Measurements from ENCODE around the gene ANAPC15. TPM values are rescaled to one million over a fixed set of nuclear protein-coding genes. Genes with fewer than 3 reads are reported as not detected.
A peak's percentile ranks its signal among the peaks of the same experiment; 100 is the strongest.

ANAPC15 gene
- total and polyA plus RNA-seq, 2 experiments from 2014 or later = 52.1 to 117 TPM

DNA sequence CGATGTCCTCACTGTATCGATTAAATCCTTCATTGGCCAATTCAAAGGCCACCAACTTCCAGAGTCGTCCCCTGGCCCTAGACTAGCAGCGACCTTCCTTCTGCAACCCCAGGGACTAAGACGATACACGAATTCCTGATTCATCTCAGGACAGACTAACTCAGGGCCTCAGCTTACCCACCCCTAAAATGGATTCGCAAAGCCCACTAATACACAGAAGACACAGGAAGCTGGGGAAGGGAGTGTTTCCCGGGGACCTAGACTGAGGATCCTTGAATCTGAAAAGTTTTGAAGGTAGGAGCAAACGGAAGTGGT, 9.9 kb downstream of the ANAPC15 start:
- DNase-seq (ENCODE audit: low spot score) (no peak), ATAC-seq (no peak)
- Histone ChIP-seq H3K4me2 (peak overlapping the region; percentile 96), H4K20me1 (replicated peaks; ENCODE audit: insufficient read depth) (peaks cover 2% of the 10 kb centered on the region), H3K27me3 (ENCODE audit: insufficient read depth) (no peaks in the 10 kb centered on the region), H3K9me2 (ENCODE audit: insufficient read depth) (no peaks in the 10 kb centered on the region), H3F3A (replicated peaks; ENCODE audit: low read depth) (peaks cover 9% of the 10 kb centered on the region; the same call in 1 of the 2 replicates), H3K4me1 (ENCODE audit: insufficient read depth) (peaks cover 6% of the 10 kb centered on the region; the same call in 1 of the 2 replicates), H2AFZ (no peak overlapping the region), H3K36me3 (ENCODE audit: insufficient read depth) (peaks cover 1% of the 10 kb centered on the region; the same call in 1 of the 2 replicates), H3K79me2 (replicated peaks; ENCODE audit: insufficient read depth) (peaks cover 29% of the 10 kb centered on the region), H3K4me3 (peak overlapping the region; percentile 99), H3K27ac (ENCODE audit: low read depth) (peak overlapping the region; percentile 88)
- peaks cover 36% of the 10 kb centered on the region for H3K36me3 Mint-ChIP-seq (ENCODE audit: low read depth)
- peaks cover 14% of the 10 kb centered on the region for H3K27me3 Mint-ChIP-seq (ENCODE audit: insufficient read depth, low read depth, poor library complexity)
- no peaks in the 10 kb centered on the region; the same call in 1 of the 3 replicates for H3K9me3 Mint-ChIP-seq
- H3K4me3 Mint-ChIP-seq = peak overlapping the region; percentile 96
- peaks cover 29% of the 10 kb centered on the region for H3K4me1 Mint-ChIP-seq
- H3K27ac Mint-ChIP-seq = peak overlapping the region; percentile 97
- TF ChIP-seq, protein P1, sequence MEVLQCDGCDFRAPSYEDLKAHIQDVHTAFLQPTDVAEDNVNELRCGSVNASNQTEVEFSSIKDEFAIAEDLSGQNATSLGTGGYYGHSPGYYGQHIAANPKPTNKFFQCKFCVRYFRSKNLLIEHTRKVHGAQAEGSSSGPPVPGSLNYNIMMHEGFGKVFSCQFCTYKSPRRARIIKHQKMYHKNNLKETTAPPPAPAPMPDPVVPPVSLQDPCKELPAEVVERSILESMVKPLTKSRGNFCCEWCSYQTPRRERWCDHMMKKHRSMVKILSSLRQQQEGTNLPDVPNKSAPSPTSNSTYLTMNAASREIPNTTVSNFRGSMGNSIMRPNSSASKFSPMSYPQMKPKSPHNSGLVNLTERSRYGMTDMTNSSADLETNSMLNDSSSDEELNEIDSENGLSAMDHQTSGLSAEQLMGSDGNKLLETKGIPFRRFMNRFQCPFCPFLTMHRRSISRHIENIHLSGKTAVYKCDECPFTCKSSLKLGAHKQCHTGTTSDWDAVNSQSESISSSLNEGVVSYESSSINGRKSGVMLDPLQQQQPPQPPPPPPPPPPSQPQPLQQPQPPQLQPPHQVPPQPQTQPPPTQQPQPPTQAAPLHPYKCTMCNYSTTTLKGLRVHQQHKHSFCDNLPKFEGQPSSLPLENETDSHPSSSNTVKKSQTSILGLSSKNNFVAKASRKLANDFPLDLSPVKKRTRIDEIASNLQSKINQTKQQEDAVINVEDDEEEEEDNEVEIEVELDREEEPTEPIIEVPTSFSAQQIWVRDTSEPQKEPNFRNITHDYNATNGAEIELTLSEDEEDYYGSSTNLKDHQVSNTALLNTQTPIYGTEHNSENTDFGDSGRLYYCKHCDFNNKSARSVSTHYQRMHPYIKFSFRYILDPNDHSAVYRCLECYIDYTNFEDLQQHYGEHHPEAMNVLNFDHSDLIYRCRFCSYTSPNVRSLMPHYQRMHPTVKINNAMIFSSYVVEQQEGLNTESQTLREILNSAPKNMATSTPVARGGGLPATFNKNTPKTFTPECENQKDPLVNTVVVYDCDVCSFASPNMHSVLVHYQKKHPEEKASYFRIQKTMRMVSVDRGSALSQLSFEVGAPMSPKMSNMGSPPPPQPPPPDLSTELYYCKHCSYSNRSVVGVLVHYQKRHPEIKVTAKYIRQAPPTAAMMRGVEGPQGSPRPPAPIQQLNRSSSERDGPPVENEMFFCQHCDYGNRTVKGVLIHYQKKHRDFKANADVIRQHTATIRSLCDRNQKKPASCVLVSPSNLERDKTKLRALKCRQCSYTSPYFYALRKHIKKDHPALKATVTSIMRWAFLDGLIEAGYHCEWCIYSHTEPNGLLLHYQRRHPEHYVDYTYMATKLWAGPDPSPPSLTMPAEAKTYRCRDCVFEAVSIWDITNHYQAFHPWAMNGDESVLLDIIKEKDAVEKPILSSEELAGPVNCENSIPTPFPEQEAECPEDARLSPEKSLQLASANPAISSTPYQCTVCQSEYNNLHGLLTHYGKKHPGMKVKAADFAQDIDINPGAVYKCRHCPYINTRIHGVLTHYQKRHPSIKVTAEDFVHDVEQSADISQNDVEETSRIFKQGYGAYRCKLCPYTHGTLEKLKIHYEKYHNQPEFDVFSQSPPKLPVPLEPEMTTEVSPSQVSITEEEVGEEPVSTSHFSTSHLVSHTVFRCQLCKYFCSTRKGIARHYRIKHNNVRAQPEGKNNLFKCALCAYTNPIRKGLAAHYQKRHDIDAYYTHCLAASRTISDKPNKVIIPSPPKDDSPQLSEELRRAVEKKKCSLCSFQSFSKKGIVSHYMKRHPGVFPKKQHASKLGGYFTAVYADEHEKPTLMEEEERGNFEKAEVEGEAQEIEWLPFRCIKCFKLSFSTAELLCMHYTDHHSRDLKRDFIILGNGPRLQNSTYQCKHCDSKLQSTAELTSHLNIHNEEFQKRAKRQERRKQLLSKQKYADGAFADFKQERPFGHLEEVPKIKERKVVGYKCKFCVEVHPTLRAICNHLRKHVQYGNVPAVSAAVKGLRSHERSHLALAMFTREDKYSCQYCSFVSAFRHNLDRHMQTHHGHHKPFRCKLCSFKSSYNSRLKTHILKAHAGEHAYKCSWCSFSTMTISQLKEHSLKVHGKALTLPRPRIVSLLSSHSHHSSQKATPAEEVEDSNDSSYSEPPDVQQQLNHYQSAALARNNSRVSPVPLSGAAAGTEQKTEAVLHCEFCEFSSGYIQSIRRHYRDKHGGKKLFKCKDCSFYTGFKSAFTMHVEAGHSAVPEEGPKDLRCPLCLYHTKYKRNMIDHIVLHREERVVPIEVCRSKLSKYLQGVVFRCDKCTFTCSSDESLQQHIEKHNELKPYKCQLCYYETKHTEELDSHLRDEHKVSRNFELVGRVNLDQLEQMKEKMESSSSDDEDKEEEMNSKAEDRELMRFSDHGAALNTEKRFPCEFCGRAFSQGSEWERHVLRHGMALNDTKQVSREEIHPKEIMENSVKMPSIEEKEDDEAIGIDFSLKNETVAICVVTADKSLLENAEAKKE (CRISPR knock-in tag; IDR thresholded peaks at IDR 0.05) = no peak
- TF ChIP-seq ZNF114 (CRISPR knock-in tag; IDR thresholded peaks at IDR 0.05) (no peak), REST (IDR thresholded peaks at IDR 0.05; ENCODE audit: unreplicated experiment) (no peak), CREB1 (CRISPR knock-in tag; IDR thresholded peaks at IDR 0.05; ENCODE audit: low read depth) (no peak), EZH2phosphoT487 (IDR thresholded peaks at IDR 0.05; ENCODE audit: unreplicated experiment) (no peak), EZH2 (IDR thresholded peaks at IDR 0.05; ENCODE audit: low read depth, unreplicated experiment) (no peak), JUNB (IDR thresholded peaks at IDR 0.05; ENCODE audit: unreplicated experiment) (no peak), ZNF331 (CRISPR knock-in tag; IDR thresholded peaks at IDR 0.05; ENCODE audit: low read depth) (no peak), NANOG (IDR thresholded peaks at IDR 0.05; ENCODE audit: borderline replicate concordance) (no peak), STAT1 (IDR thresholded peaks at IDR 0.05; ENCODE audit: unreplicated experiment) (no peak), POLR2AphosphoS5 (IDR thresholded peaks at IDR 0.05; ENCODE audit: low read depth) (no peak)
- TF ChIP-seq, protein P2, sequence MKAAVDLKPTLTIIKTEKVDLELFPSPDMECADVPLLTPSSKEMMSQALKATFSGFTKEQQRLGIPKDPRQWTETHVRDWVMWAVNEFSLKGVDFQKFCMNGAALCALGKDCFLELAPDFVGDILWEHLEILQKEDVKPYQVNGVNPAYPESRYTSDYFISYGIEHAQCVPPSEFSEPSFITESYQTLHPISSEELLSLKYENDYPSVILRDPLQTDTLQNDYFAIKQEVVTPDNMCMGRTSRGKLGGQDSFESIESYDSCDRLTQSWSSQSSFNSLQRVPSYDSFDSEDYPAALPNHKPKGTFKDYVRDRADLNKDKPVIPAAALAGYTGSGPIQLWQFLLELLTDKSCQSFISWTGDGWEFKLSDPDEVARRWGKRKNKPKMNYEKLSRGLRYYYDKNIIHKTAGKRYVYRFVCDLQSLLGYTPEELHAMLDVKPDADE (IDR thresholded peaks at IDR 0.05) = no peak
- TF ChIP-seq, protein P3, sequence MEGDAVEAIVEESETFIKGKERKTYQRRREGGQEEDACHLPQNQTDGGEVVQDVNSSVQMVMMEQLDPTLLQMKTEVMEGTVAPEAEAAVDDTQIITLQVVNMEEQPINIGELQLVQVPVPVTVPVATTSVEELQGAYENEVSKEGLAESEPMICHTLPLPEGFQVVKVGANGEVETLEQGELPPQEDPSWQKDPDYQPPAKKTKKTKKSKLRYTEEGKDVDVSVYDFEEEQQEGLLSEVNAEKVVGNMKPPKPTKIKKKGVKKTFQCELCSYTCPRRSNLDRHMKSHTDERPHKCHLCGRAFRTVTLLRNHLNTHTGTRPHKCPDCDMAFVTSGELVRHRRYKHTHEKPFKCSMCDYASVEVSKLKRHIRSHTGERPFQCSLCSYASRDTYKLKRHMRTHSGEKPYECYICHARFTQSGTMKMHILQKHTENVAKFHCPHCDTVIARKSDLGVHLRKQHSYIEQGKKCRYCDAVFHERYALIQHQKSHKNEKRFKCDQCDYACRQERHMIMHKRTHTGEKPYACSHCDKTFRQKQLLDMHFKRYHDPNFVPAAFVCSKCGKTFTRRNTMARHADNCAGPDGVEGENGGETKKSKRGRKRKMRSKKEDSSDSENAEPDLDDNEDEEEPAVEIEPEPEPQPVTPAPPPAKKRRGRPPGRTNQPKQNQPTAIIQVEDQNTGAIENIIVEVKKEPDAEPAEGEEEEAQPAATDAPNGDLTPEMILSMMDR (conservative IDR thresholded peaks at IDR 0.05; ENCODE audit: low read depth in 2 of 2) = no peak

Data from GM23338 (cell line).